Measurements from ENCODE around the gene RFX3. TPM values are rescaled to one million over a fixed set of nuclear protein-coding genes. Genes with fewer than 3 reads are reported as not detected.

Gene RFX3
- total and polyA plus RNA-seq, 2 donors (not counting 3 experiments of a cell fraction or from before 2014, with no cell fraction given), result 4.8 to 10.5 TPM

DNA sequence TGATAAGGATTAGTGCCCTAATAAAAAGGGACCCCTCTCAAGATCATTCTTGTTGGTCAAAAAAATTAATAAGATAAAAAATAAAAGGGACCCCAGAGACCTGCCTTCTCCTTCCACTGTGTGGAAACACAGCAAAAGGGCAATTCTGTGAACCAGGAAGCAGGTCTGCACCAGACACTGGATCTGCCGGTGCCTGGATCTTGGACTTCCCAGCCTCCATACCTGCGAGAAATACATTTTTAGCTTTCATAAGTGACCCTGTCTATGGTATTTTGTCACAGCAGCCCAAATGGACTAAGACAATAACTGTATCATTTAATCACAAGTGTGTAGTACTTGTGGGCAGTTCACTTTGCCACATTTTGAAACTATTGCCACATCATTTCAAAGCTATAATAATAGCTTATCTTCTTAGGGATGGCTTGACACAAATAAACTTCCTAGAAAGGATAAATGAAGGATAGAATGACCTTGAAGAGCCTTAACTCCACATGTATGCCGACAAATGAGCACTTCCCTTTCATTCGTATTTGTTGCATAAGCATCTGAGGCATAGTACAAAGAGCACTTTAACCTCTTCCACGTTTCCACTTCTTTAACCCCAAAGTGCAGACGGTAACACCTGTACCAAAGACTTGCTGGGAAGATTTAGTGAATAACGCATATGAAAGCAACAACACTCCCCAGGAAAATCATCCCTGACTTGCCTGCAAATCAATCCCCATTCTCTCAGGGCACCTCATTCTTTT, 336.5 kb downstream of the RFX3 start:
- CTCF ChIA-PET, result no interaction called here
- DNase-seq (ENCODE audit: low read depth, low spot score) (no peak), FAIRE-seq (no peak)
- TF ChIP-seq, protein P1, sequence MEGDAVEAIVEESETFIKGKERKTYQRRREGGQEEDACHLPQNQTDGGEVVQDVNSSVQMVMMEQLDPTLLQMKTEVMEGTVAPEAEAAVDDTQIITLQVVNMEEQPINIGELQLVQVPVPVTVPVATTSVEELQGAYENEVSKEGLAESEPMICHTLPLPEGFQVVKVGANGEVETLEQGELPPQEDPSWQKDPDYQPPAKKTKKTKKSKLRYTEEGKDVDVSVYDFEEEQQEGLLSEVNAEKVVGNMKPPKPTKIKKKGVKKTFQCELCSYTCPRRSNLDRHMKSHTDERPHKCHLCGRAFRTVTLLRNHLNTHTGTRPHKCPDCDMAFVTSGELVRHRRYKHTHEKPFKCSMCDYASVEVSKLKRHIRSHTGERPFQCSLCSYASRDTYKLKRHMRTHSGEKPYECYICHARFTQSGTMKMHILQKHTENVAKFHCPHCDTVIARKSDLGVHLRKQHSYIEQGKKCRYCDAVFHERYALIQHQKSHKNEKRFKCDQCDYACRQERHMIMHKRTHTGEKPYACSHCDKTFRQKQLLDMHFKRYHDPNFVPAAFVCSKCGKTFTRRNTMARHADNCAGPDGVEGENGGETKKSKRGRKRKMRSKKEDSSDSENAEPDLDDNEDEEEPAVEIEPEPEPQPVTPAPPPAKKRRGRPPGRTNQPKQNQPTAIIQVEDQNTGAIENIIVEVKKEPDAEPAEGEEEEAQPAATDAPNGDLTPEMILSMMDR (IDR thresholded peaks at IDR 0.05; ENCODE audit: extremely low read depth in 1 of 2, insufficient read depth in 1 of 2, low read depth in 1 of 2, low read length in 2 of 2), result no peak
- TF ChIP-seq EZH2 (IDR thresholded peaks at IDR 0.05; ENCODE audit: borderline replicate concordance, low read depth, low read length, severe bottlenecking) (no peak), GATA2 (IDR thresholded peaks at IDR 0.05; ENCODE audit: insufficient read depth, insufficient read length, low read depth, low read length) (no peak), POLR2A (IDR thresholded peaks at IDR 0.05; ENCODE audit: low read depth, low read length) (no peak), POLR2AphosphoS5 (IDR thresholded peaks at IDR 0.05; ENCODE audit: insufficient read depth, low read depth, low read length) (no peak), FOS (IDR thresholded peaks at IDR 0.05; ENCODE audit: borderline replicate concordance, insufficient read depth, low read length) (no peak), MYC (IDR thresholded peaks at IDR 0.05; ENCODE audit: low read depth, low read length) (no peak), MAX (IDR thresholded peaks at IDR 0.05; ENCODE audit: insufficient read depth, insufficient read length) (no peak), JUN (IDR thresholded peaks at IDR 0.05; ENCODE audit: borderline replicate concordance, insufficient read depth, insufficient read length, low read depth) (no peak)
- no peak overlapping the region for H3K27ac ChIP-seq (ENCODE audit: insufficient read depth, low read depth, low read length)
- POLR2A ChIA-PET, result no interaction called here
- H4K20me1 ChIP-seq (replicated peaks; ENCODE audit: control insufficient read depth, extremely low read depth, insufficient read depth, low read length), result no peaks in the 10 kb centered on the region
- no peak overlapping the region for H2AFZ ChIP-seq (ENCODE audit: low read depth, low read length)
- intact Hi-C loops (cut with micrococcal nuclease), result no loop called here
- peaks cover 0 to 2% of the 10 kb centered on the region in 2 experiments for H3K27me3 ChIP-seq (ENCODE audit: control insufficient read depth in 2 of 2, insufficient read depth in 2 of 2, low read length in 2 of 2)
- H3K79me2 ChIP-seq (ENCODE audit: control insufficient read depth, insufficient read depth, low read length), result no peaks in the 10 kb centered on the region
- BruUV-seq (replicated peaks), result no TSS peak
- H3K9ac ChIP-seq (replicated peaks; ENCODE audit: extremely low read depth, insufficient read depth, low read length), result no peak overlapping the region
- no peaks in the 10 kb centered on the region for H3K9me3 ChIP-seq (replicated peaks; ENCODE audit: control insufficient read depth, insufficient read depth, low read length)
- no peaks in the 10 kb centered on the region for H3K36me3 ChIP-seq (ENCODE audit: control insufficient read depth in 2 of 2, extremely low read depth in 1 of 2, insufficient read depth in 2 of 2, low read length in 2 of 2)
- H3K4me3 ChIP-seq (replicated peaks in 1 of 3; ENCODE audit: insufficient read depth in 1 of 3, low read depth in 1 of 3, low read length in 3 of 3), result no peak overlapping the region
- H3K4me2 ChIP-seq (ENCODE audit: insufficient read depth, low read length), result no peak overlapping the region
- H3K9me1 ChIP-seq (replicated peaks; ENCODE audit: control insufficient read depth, extremely low read depth, insufficient read depth, low read length), result no peaks in the 10 kb centered on the region
- H3K4me1 ChIP-seq (ENCODE audit: control insufficient read depth, extremely low read depth, insufficient read depth, low read length), result no peaks in the 10 kb centered on the region
- dilution Hi-C loops (cut with MboI; ENCODE audit: extremely low pct_ligation_motif_present, low sequenced_read_pairs), result no loop called here
